Upper lobe of left lung (tissue), 6 donors: Measurements from ENCODE around the gene RFX2. TPM values are rescaled to one million over a fixed set of nuclear protein-coding genes. Genes with fewer than 3 reads are reported as not detected.

ENCODE experiments used
- ATAC-seq, 2 donors: fragments of 200-7000 bp; cut with Tn5 transposase; one replicate each; pipeline ENCODE4 v1.9.1; 2022; ENCODE audit warnings: mild to moderate bottlenecking in 2 of 2, moderate library complexity in 2 of 2; ENCODE audit not compliant: low FRiP score in 2 of 2
- DNase-seq, 2 donors: peaks; one replicate each; pipeline ENCODE4 v3.0.0-alpha.2; 2019 to 2020
- H3K27ac ChIP-seq, 4 donors: fragments of 200-600 bp; sonication (generic); one replicate each; pipeline ENCODE4 v1.5.1; 2016 to 2019
- H3K27me3 ChIP-seq, 4 donors: fragments of 200-600 bp; sonication (generic); one replicate each; pipeline ENCODE4 v1.5.1; 2017 to 2019
- H3K36me3 ChIP-seq, 4 donors: fragments of 200-600 bp; sonication (generic); one replicate each; pipeline ENCODE4 v1.5.1; 2016 to 2019
- H3K4me1 ChIP-seq, 4 donors: fragments of 200-600 bp; sonication (generic); one replicate each; pipeline ENCODE4 v1.5.1; 2018 to 2019
- H3K4me3 ChIP-seq, 4 donors: fragments of 200-600 bp; sonication (generic); one replicate each; pipeline ENCODE4 v1.5.1; 2017 to 2019; ENCODE audit warnings: mild to moderate bottlenecking in 2 of 4, moderate library complexity in 1 of 4
- H3K9me3 ChIP-seq, 4 donors: fragments of 200-600 bp; sonication (generic); one replicate each; pipeline ENCODE4 v1.5.1; 2018 to 2019
- CTCF ChIP-seq, 6 experiments: fragments of 450-650 bp in 4 of 6; fragments of 200-600 bp in 2 of 6; sonication (generic) in 2 of 6; IDR thresholded peaks; one replicate each; pipeline ENCODE4 v1.5.1; 2016 to 2019; ENCODE audit warnings: antibody characterized with exemption in 6 of 6
- EP300 ChIP-seq, 4 donors: sonication (generic); formaldehyde crosslinking; IDR thresholded peaks; one replicate each; pipeline ENCODE4 v1.5.1; 2017; ENCODE audit warnings: antibody characterized with exemption in 4 of 4, control low read depth in 2 of 4
- POLR2A ChIP-seq, 4 donors: fragments of 450-650 bp; IDR thresholded peaks; one replicate each; pipeline ENCODE4 v1.5.1; 2016 to 2017; ENCODE audit warnings: antibody characterized with exemption in 4 of 4, mild to moderate bottlenecking in 2 of 4
- POLR2AphosphoS5 ChIP-seq, 2 donors: sonication (generic); formaldehyde crosslinking; IDR thresholded peaks; one replicate each; pipeline ENCODE4 v1.5.1; 2017; ENCODE audit warnings: antibody characterized with exemption in 2 of 2
- WGBS, 2 donors: methylation state at CpG; one replicate each; pipeline ENCODE4 v1.1.5; 2017 to 2018; 5-methylcytosine and 5-hydroxymethylcytosine counted together
- total RNA-seq, 6 donors: library from RNA; depleted of rRNA in 4 of 6; stranded (reverse); fragments of >200 nt in 4 of 6; gene quantifications; one replicate each; pipeline versions ENCODE4 v1.1.0 to v1.2.1, GENCODE V29; 2016 to 2021
- donor health status: DM: no; HTN: no; CAD: no; lungs with moderate emphysema.
- donor health status: DM: no; HTN: yes; CAD: no; lungs with severe emphysema.

RFX2 gene
- total RNA-seq, 6 donors from 2014 or later: 14.3 to 111 (median 28.6) TPM

DNA sequence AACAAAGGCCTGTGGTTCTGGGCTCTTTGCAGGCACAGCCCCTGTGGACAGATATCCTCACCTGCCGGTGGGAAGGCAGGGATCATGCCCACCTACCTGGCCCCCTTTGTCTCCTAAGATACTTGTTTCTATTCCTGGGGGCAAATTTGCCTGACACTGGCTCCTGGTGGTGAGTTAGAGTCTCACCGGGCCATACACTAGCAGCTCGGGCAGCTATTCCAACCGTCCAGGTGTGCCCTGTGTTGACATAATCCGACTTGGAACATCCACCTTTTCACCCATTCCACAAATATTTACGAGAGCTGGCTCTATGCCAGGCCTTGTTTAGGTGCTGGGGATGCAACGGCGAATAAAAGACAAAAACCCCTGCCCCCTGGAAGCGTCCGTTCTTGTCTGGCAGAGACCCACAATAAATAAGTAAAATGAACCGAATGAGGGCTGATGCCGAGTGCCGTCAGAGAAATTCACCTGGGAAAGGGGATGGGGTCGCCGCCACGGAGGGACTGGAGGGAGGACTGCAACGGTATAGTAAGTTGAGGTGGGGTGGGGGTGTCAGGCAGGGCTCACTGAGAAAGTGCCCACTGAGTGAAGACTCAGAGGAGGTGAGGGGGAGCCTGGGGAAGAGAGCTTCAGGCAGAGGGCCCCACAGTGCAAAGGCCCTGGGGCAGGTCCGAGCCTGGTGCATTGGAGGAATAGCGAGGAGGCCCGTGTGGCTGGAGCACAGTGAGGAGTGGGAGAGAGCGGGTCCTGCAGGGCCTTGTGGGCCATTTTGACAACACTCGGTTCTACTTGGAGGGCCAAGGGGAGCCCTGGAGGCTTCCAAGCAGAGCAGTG, 89.1 kb downstream of the RFX2 start:
- DNase-seq (no peak), ATAC-seq (no peak)
- H3K9me3 ChIP-seq: no peaks in the 10 kb centered on the region
- no peak overlapping the region for H3K27ac ChIP-seq
- H3K36me3 ChIP-seq: peaks cover 0 to 5% (median 2%) of the 10 kb centered on the region in 4 donors
- TF ChIP-seq POLR2A (IDR thresholded peaks at IDR 0.05) (no peak), CTCF (IDR thresholded peaks at IDR 0.05) (no peak), EP300 (IDR thresholded peaks at IDR 0.05) (no peak), POLR2AphosphoS5 (IDR thresholded peaks at IDR 0.05) (no peak)
- no peaks in the 10 kb centered on the region for H3K27me3 ChIP-seq
- peaks cover 10 to 17% (median 12%) of the 10 kb centered on the region in 4 donors for H3K4me1 ChIP-seq
- 82 to 83% methylated on average over 21 to 22 of the region's 22 CpGs for WGBS, 2 donors
- H3K4me3 ChIP-seq: no peak overlapping the region

DNA sequence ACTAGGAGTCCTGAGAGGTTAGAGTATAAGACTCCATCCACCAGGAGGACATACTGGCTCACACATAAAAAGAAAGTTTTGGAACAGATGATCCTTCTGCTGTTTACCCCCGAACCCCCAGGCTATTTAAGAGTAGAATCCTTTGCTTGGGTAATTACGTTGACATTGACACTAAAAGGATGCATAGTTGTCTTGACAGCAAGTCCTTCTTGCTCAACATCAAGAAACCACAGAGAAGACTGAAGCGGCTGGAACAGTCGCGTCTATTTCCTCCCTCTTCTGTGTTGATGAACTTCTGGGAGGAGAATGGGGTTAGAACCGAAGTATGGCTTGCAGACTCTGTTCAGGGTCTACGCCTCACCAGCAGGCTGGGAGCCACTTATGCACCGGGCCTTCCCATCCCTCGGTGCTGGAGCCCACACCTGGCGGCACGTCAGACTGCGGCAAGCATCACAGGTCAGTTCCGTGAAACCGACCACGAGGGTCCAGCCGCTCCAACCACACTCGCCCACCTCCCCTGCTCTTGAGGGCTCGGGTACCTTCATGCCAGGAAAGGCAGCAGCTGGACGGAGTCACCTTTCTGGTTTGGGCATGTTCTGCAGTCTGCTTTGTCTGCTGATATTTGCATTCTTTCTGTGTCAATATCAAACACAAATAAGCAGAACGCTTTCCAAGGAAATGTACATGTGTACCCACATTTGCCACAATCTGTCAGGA, 90.0 kb downstream of the RFX2 start:
- H3K9me3 ChIP-seq: no peaks in the 10 kb centered on the region
- no peak for TF ChIP-seq EP300 (IDR thresholded peaks at IDR 0.05)
- no peak for TF ChIP-seq POLR2AphosphoS5 (IDR thresholded peaks at IDR 0.05)
- TF ChIP-seq POLR2A (IDR thresholded peaks at IDR 0.05): no peak
- TF ChIP-seq CTCF (IDR thresholded peaks at IDR 0.05): no peak
- WGBS, 2 donors: 65 to 87% methylated on average over 20 of the region's 20 CpGs
- no peak overlapping the region for H3K4me3 ChIP-seq
- ATAC-seq: no peak
- no peak overlapping the region for H3K27ac ChIP-seq
- no peaks in the 10 kb centered on the region for H3K27me3 ChIP-seq
- peaks cover 0 to 11% (median under 1%) of the 10 kb centered on the region in 4 donors for H3K36me3 ChIP-seq
- H3K4me1 ChIP-seq: peaks cover 10 to 17% (median 12%) of the 10 kb centered on the region in 4 donors
- no peak for DNase-seq

GRCh38 chr19:6018786-6019185, 91.5 kb downstream of the RFX2 start:
- H3K4me1 ChIP-seq: peaks cover 10 to 17% (median 12%) of the 10 kb centered on the region in 4 donors
- no peaks in the 10 kb centered on the region for H3K9me3 ChIP-seq
- no peak overlapping the region for H3K27ac ChIP-seq
- no peak for TF ChIP-seq CTCF (IDR thresholded peaks at IDR 0.05)
- TF ChIP-seq POLR2A (IDR thresholded peaks at IDR 0.05): no peak
- TF ChIP-seq POLR2AphosphoS5 (IDR thresholded peaks at IDR 0.05): no peak
- no peak for TF ChIP-seq EP300 (IDR thresholded peaks at IDR 0.05)
- ATAC-seq (no peak), DNase-seq (no peak)
- no peak overlapping the region for H3K4me3 ChIP-seq
- 89 to 91% methylated on average over 9 to 10 of the region's 10 CpGs for WGBS, 2 donors
- peaks cover 0 to 18% (median 4%) of the 10 kb centered on the region in 4 donors for H3K36me3 ChIP-seq
- H3K27me3 ChIP-seq: no peaks in the 10 kb centered on the region

GRCh38 chr19:6017576-6017975, 92.7 kb downstream of the RFX2 start:
- Histone ChIP-seq H3K36me3 (peaks cover 0 to 28% (median 4%) of the 10 kb centered on the region in 4 donors), H3K4me3 (no peak overlapping the region), H3K27me3 (no peaks in the 10 kb centered on the region), H3K27ac (no peak overlapping the region), H3K9me3 (no peaks in the 10 kb centered on the region), H3K4me1 (peaks cover 5 to 10% (median 6%) of the 10 kb centered on the region in 4 donors)
- TF ChIP-seq POLR2AphosphoS5 (IDR thresholded peaks at IDR 0.05): no peak
- no peak for TF ChIP-seq CTCF (IDR thresholded peaks at IDR 0.05)
- DNase-seq (no peak), ATAC-seq (no peak)
- 86 to 97% methylated on average over 10 to 11 of the region's 11 CpGs for WGBS, 2 donors
